RPMI7951 (cell line): Measurements from ENCODE around the gene AMBP. TPM values are rescaled to one million over a fixed set of nuclear protein-coding genes. Genes with fewer than 3 reads are reported as not detected.
"Not testable (repeated sequence)": the region's sequence is repeated elsewhere in the genome, so short reads cannot be mapped to it uniquely, and the experiment has no call there.

Source experiments
- DNase-seq: peaks from one replicate; pipeline ENCODE4 v3.0.0-alpha.2; 2012; ENCODE audit warnings: low read depth
- total RNA-seq: library from RNA; depleted of rRNA; stranded (reverse); fragments of >200 nt; shearing (Covaris generic); gene quantifications from 2 replicates; pipeline ENCODE4 v1.2.3, GENCODE V29; 2014

The AMBP gene
- total RNA-seq, 1 experiment from 2014 or later, result 0.48 TPM

DNA sequence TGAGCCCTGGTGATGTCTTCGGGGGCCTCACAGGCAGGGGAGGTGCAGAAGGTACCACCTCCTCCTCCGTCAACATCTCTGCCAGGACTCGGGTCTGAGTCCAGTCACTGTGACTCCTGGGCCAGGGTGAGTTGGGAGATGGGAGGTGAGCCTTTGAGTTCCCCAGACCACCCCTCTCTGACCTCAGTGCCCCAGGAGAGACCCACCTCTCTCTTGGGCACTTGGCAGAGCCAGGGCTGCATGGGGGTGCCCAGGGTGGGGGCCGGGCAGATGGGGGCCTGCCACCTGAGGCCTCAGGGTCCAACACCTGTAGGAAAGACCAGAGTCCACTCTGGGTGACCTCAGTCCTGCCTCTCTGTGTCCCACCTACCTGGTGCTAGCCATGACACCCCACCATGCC lies 14.2 kb upstream of the AMBP start:
- DNase-seq, result no peak

DNA sequence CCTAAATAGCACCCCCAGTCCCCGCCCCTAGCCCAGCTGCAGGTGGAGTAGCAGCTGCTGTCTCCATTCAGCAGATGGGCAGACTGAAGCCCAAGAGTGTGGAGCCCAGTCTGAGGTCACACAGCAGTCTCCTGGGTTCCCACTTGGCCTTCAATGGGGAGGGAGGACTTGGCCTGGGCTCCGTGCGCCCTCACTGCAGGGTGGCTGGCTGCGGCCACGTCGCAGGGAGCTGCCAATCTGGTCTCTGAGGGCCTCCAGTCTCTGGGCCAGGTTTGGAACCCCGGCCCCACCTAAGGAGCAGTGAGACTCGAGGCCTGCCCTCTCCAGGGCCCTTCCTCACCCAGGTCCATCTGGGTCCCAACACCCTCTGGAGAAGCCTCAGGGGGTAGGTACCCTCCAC lies 13.6 kb upstream of the AMBP start:
- no peak for DNase-seq

DNA sequence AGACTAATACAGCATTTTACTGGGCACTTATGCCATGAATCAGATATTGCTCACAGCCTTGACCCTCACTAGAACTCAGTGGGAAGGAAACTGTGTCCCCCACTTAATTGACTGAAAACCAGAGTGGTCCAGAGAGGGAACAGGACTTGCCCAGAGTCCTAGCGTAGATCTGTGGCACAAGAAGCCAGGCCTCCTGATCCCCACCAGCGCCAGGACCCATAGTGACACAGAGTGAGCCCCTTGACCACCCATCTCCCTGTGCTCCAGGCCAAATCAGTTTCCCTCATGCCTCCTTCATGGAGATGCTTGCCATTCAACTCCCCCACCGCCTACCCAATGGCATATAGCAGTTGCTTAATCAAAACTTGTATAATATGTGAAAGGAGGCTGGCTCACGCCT lies 12.7 kb upstream of the AMBP start:
- no peak for DNase-seq

- no peak for DNase-seq
These were observed 11.2 kb upstream of the AMBP start for GRCh38 chr9:114089206-114089840.

DNA sequence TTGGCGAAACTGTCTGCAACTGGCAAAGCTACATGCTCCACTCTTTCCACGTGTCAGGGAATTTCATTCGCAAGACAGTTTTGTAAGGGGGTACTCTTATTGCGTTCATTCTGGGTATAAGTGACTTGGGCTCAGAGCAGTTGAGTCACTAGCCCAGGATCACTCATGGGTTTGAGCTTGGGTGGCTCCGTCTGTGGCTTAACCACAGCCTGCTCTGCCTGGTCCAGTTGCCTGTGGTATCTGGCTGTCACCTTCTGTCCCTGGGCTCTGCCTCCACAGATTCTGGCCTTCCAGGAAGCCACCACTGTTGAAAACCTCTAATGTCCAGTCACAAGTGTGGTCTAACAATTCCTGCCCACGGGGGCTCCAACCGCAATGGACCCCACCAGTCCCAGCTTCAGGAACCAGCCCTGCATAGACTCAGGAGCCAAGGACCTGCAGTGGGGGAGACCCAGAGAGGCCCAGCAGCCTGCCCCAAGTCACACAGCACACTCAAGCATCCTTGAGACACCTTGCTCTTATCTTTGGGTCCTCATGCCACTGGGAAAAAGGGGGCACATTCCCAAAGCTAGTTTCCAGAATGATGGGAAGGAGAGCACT lies 10.6 kb upstream of the AMBP start:
- DNase-seq, result no peak

DNA sequence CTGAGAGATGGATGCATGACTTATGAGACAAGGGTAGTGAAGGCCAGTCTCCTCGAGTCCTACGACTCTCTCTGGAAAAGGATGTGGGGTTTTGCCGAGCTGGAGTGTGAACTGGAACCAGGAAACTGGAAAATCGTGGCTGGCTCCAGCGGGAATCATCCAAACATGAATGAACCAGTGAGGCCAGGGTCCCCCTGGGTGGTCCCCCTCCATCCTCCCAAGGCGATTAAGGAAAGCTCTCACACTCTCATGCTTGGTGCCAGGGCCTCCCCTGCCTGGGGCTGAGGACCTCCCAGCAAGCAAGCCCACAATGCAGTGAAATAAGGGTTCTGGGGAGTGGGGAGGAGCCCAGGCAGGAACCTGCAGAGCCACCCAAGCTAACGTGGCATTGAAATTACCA lies 9.6 kb upstream of the AMBP start:
- DNase-seq, result no peak

- no peak for DNase-seq
These were observed 8.5 kb upstream of the AMBP start for GRCh38 chr9:114086607-114087006.

DNA sequence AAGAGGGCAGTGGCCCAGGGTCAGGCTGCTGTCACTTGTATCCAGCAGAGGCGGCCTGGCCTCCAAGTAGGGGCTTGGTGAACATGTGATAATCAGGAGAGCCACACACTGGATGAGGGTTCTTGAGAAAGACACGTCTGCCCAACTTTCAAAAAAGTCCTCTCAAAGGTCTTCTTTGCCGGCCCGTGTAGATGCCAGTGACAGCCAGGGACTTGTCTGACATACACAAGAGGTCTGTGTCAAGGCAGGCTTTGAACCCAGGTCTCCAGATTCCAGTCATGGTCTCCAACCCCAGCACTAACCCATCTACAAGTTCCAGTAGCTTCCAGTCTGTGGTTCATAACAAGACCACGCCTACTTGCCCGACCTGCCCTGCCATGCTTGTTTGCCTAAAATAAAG lies 7.9 kb upstream of the AMBP start:
- DNase-seq, result no peak

GRCh38 chr9:114085387-114085789 lies 7.3 kb upstream of the AMBP start:
- no peak for DNase-seq

- no peak for DNase-seq
These were observed 6.4 kb upstream of the AMBP start for GRCh38 chr9:114084282-114085073.

DNA sequence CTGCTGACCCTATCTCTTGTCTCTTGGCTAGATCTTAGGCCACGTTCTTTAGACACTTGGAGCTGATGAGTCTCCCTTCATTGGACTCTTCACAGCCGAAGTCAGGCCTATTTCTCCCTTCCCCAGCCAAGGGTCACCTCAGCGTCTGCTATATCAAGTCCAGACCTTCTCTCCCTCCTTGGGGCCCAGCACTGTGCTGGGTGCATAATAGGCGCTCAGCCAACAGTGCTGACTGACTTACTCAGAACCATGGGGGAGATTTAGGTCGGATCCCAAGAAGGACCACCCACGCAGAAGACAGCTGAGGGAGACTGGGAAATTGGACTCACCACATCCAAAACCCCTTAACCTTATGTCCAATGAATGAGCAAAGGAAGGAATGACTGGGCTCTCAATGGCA lies 5.6 kb upstream of the AMBP start:
- no peak for DNase-seq

- DNase-seq, result not testable (repeated sequence)
These were observed 4.8 kb upstream of the AMBP start for GRCh38 chr9:114082763-114083412.

DNA sequence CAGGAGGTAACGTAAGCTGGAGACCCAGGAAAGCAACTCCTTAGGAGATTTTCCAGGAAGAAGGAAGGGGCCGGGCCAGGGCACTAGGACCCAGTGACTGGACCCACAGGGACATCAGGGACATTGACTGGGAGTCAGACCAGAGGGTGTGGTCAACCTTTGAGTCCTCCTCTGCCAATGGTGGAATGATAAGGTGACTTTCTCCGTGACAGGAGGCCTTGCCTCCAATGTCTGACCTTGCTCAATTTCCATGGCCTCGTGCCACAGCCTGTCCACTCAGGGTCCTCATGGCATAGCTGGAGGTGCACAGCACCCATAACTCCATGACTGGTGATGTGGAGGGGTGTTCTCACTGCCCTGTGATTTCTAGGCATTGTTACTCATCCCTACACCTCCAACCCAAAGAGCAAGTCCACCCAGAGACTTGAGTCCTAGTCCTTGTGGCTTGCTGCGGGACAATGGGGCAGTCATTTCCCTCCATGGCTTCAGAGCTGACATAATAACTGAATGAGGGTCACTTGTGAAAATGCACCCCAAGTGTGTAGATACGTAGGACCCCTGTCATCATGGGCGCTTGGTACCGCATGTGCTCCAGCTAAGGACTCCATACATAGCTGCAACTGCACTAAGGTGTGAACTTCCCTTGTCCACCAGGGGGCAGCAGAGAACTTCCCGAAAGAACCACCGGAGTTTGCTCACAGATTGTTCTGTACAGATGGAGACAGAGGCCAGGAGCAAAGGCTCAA lies 4.1 kb upstream of the AMBP start:
- DNase-seq, result peak; percentile 78

DNA sequence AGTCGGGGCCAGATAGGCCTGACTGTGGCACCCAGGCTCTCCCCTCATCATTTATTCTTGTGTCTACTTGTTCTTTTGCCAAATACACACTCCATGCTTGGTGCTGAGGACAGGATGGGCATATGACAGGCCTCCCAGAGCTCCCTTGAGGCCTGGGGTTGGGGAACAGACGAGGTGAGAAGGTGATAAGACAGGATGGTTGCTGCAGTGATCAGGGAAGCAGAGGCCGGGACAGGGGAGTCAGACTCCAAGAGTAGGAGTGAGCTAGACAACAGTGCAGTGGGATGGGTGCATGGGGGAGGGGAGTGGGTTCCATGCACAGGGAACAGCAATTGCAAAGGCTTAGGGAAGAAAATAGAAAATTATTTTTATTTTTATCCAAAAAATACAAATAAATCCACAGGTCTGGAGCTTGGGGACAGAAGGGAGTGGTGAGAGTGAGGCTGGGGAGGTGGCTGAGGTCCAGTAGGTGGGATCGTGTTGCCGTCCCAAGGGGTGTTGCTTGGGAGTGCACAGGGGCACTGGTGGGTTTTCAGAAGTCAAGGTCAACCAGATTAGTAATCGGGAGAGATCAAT lies 3.4 kb upstream of the AMBP start:
- DNase-seq, result no peak

DNA sequence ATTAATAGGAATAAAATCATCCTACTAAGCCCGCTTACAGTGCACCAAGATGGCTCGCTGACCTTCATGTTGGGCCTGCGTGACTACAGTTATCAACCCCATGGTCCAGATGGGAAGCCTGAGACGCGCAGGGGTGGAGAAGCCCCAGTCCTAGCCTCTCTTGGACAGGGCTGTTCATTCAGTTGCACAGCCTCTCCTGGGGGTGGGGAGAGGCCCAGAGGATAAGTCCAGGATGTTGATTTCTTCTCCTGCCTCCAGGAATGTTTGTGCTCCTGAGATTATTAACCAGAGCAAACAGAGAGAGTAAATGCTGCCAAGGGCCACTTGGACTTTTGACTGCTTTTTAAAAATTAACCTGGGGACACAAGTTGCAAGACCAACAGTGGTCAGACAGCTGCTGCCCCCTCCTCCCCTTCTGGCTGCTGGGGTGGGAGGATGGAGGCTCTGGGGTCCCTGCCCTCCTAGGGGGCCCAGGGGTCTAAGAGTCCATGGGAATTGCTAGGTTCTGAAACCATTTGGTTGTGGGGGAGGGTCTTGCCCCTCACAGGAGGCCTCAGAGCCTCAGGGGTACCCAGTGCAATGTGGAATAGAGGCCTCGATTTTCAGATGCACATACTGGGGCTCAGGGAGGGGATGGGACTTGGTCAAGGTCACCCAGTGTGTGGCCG lies 2.8 kb upstream of the AMBP start:
- no peak for DNase-seq

GRCh38 chr9:114080195-114080772 lies 2.2 kb upstream of the AMBP start:
- DNase-seq, result no peak

- no peak for DNase-seq
These were observed 669 bp upstream of the AMBP start for GRCh38 chr9:114078781-114079156.

DNA sequence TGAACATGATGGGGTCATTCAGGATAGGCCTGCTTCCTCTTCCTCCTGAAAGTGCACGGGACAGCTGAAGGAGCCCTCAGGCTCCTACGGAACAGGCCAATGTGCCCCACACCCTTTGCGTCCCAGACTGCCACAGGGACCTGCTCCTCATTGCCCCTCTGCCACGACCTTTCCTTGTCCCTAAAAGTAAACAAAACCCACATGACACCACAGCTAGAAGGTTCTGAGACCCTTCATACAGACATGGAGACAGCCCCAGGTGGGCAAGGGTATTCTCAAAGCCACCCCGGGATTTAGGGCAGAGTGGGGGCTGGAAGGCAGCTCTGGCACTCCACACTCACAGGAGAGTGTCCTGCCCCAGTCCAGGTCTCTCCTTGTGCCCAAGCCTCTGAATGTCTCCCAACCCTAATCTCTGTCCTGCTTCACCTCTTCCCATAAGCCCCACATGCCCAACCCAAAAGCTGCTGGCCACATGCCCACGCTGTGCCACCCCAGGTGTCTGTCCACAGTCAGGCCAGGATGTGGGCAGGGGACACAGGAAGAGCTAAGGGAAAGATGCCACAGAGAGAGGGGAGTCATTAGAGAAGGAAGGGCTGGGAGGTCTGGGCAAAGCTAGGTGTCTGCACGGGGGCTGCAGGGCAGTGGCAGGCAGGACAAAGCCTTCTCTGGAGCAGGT lies 800 bp downstream of the AMBP start:
- no peak for DNase-seq

DNA sequence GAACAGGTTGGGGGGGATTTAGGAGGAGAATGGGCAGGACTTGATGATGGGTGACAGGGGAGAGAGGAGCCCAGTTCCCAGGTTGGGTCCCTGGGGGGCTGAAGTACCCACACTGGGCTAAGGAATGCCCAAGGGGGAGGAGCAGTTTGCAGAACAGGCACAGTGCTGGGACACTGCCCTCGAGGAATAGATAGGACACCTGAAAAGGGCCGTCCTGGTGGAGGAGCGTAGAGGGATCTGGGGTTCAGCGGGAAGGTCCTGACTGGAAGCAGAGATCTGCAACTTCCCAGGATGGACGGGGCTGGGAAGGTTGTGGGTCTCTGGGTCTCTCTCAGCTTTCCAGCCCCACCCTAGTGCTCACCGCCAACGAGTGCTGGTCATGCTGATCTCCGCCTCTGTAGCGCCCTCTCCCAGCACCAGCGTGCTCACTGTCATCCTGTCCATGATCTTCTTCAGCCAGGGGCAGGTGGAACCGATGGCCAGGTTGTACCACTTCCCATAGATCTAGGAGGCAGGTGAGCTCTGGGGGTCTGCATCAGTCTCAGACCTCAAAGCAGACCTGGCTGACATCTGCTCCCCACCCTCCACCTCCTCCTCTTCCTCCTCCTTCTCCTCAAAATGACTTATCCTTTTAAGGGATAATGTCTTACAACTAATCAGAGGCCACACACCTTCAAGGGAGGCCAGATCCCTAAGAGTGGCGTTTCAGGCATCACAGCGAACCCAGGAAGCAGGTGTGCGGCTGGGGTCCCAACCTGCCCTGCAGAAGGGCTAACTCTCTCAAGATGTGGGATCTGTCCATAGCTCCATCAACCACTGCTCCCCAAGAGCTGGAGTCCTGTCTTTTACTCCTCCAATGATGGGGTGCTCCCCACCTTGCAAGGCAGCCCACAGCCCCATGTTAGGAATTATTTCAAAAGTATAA lies 1.6 kb downstream of the AMBP start:
- no peak for DNase-seq
